ENCODE results near the gene ARGLU1. TPM values are rescaled to one million over a fixed set of nuclear protein-coding genes. Genes with fewer than 3 reads are reported as not detected.

The ARGLU1 gene
- total and polyA plus RNA-seq, 3 donors from 2014 or later, result 67.6 to 164 (median 148) TPM

- Histone ChIP-seq H3K4me3 (no peak overlapping the region), H3K36me3 (ENCODE audit: low read depth, missing control alignments) (no peaks in the 10 kb centered on the region), H3K27ac (no peak overlapping the region), H3K27me3 (no peaks in the 10 kb centered on the region), H3K9me3 (no peaks in the 10 kb centered on the region), H3K4me1 (peaks cover 4% of the 10 kb centered on the region)
- intact Hi-C loops (cut with DNase I; ENCODE audit: low total_unique reads), result no loop called here
- DNase-seq, result no peak
- 82 to 87% methylated on average over 7 of the region's 7 CpGs for WGBS, 2 donors
- TF ChIP-seq CTCF (IDR thresholded peaks at IDR 0.05) (no peak), POLR2A (IDR thresholded peaks at IDR 0.05) (no peak)
These were observed 39.1 kb downstream of the ARGLU1 start for GRCh38 chr13:106528718-106529414.

- TF ChIP-seq POLR2A (IDR thresholded peaks at IDR 0.05), result no peak
- no peak for TF ChIP-seq CTCF (IDR thresholded peaks at IDR 0.05)
- 71 to 80% methylated on average over 2 of the region's 2 CpGs for WGBS, 2 donors
- no peaks in the 10 kb centered on the region for H3K36me3 ChIP-seq (ENCODE audit: low read depth, missing control alignments)
- intact Hi-C loops (cut with DNase I; ENCODE audit: low total_unique reads), result no loop called here
- no peak overlapping the region for H3K27ac ChIP-seq
- H3K9me3 ChIP-seq, result no peaks in the 10 kb centered on the region
- DNase-seq, result no peak
- peaks cover 4% of the 10 kb centered on the region for H3K4me1 ChIP-seq
- H3K27me3 ChIP-seq, result no peaks in the 10 kb centered on the region
- no peak overlapping the region for H3K4me3 ChIP-seq
These were observed 40.1 kb downstream of the ARGLU1 start for GRCh38 chr13:106527826-106528225.

- Histone ChIP-seq H3K9me3 (no peaks in the 10 kb centered on the region), H3K4me1 (peaks cover 4% of the 10 kb centered on the region), H3K4me3 (no peak overlapping the region), H3K36me3 (ENCODE audit: low read depth, missing control alignments) (no peaks in the 10 kb centered on the region), H3K27ac (no peak overlapping the region), H3K27me3 (no peaks in the 10 kb centered on the region)
- DNase-seq, result no peak
- intact Hi-C loops (cut with DNase I; ENCODE audit: low total_unique reads), result no loop called here
- 80 to 87% methylated on average over 1 of the region's 1 CpG for WGBS, 2 donors
- TF ChIP-seq POLR2A (IDR thresholded peaks at IDR 0.05) (no peak), CTCF (IDR thresholded peaks at IDR 0.05) (no peak)
These were observed 40.5 kb downstream of the ARGLU1 start for GRCh38 chr13:106527445-106527801.

GRCh38 chr13:106526738-106527444 is 41.0 kb downstream of the ARGLU1 start:
- intact Hi-C loops (cut with DNase I; ENCODE audit: low total_unique reads), result no loop called here
- peaks cover 4% of the 10 kb centered on the region for H3K4me1 ChIP-seq
- H3K27me3 ChIP-seq, result no peaks in the 10 kb centered on the region
- no peak overlapping the region for H3K4me3 ChIP-seq
- WGBS, 2 donors, result 96% methylated on average over 8 of the region's 8 CpGs
- no peaks in the 10 kb centered on the region for H3K9me3 ChIP-seq
- no peak for DNase-seq
- H3K36me3 ChIP-seq (ENCODE audit: low read depth, missing control alignments), result no peaks in the 10 kb centered on the region
- H3K27ac ChIP-seq, result no peak overlapping the region
- TF ChIP-seq CTCF (IDR thresholded peaks at IDR 0.05) (no peak), POLR2A (IDR thresholded peaks at IDR 0.05) (no peak)
